LNCaP clone FGC (cell line): ENCODE results near the gene NPM3.

ENCODE experiments used
- DNase-seq: peaks from one replicate; pipeline ENCODE4 v3.0.0-alpha.2; 2011; ENCODE audit warnings: low read depth
- H3K4me3 ChIP-seq: 2 replicates; pipeline ENCODE4 v1.5.1; 2011; ENCODE audit warnings: mild to moderate bottlenecking, low read depth, low read length, control low read depth
- TF ChIP-seq, protein P1 (sequence below): IDR thresholded peaks from 2 replicates; pipeline ENCODE4 v1.5.1; 2012; ENCODE audit warnings: mild to moderate bottlenecking; ENCODE audit not compliant: control insufficient read depth, insufficient read depth; ENCODE audit errors: extremely low read depth

Gene NPM3

DNA sequence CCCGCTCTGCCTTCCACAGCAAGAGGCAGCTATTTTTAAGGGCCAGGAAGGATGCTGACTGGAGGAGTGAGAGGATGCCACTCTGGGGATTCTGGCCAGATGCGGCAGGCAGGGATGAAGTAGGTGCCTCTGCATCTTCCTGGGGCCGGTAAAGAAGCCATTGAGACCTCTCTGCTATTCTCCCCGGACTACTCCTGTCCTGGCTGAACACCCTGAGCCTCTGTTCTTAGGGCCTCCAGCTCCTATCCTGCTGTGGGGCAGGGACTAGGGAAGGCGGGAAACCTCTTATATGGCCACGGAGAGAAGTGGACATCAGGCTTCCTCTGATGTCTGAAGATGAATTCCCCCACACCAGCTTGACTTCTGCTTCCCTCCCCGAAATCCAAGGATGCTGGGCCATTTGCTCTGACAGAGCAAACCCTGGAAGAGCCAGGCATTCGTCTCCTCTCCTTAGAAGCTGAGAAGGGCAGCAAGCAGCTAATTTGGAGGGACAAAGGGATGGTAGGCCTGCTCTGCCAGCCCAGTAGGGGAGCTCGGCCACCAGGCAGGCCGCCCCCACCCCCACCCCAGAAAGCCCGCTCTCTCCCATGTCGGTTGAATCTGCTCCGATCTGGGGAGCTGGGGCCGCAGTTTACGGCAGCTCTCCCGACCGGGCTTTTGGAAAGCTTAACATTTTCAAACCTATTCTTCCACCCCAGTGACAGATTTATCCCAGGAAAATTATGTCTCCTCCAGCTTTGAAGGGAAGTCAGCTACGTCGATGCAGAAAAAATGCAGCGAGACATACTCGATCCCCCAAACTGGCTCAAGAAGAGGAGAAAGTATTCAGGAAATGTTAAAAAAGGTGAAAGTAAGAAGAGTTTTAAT lies 10.1 kb downstream of the NPM3 start:
- TF ChIP-seq, protein P1, sequence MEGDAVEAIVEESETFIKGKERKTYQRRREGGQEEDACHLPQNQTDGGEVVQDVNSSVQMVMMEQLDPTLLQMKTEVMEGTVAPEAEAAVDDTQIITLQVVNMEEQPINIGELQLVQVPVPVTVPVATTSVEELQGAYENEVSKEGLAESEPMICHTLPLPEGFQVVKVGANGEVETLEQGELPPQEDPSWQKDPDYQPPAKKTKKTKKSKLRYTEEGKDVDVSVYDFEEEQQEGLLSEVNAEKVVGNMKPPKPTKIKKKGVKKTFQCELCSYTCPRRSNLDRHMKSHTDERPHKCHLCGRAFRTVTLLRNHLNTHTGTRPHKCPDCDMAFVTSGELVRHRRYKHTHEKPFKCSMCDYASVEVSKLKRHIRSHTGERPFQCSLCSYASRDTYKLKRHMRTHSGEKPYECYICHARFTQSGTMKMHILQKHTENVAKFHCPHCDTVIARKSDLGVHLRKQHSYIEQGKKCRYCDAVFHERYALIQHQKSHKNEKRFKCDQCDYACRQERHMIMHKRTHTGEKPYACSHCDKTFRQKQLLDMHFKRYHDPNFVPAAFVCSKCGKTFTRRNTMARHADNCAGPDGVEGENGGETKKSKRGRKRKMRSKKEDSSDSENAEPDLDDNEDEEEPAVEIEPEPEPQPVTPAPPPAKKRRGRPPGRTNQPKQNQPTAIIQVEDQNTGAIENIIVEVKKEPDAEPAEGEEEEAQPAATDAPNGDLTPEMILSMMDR: no peak
- H3K4me3 ChIP-seq: no peak overlapping the region
- no peak for DNase-seq

DNA sequence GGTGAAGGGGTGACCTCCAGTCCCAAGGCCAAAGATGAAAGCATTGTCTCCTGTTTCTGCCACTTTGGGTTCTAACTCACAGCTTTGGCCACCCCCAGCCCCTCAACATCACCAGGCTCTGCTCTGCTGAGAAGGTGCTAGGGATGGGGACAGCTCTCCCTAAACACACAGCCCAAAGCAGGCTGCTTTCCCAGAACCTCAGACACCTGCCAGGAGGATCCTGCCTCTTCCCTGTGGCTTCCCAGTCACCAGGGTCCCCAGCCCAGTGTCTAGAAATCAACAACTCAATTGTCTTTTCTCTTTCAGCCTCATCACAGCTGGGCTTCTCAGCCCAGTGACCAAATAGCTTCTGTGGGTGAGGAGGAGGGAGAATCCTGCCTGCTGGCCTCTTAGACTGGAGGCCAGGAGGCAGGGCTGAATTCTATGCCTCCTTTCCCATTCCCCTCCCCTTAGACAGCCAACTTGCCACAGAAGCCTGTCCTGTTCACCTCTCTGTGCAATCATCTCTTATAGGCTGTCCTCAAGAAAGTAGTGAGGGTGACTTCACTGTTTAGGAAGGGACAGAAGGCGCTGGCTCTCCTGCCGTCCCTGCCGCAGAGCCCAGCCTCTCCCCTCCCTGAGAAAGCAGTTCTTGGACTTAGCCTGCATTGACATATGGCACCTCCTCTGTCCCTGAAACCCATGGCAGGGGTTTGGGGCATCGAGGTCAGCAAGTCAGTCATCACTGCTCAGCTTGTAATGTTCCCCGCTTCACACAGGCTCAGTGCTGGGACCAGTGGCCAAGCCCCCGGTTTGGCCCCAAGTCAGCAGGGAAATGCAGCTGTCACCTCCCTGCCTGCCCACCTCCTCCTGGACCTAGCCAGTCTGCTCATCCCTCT lies 11.0 kb downstream of the NPM3 start:
- TF ChIP-seq, protein P1: no peak
- H3K4me3 ChIP-seq: no peak overlapping the region
- DNase-seq: no peak

DNA sequence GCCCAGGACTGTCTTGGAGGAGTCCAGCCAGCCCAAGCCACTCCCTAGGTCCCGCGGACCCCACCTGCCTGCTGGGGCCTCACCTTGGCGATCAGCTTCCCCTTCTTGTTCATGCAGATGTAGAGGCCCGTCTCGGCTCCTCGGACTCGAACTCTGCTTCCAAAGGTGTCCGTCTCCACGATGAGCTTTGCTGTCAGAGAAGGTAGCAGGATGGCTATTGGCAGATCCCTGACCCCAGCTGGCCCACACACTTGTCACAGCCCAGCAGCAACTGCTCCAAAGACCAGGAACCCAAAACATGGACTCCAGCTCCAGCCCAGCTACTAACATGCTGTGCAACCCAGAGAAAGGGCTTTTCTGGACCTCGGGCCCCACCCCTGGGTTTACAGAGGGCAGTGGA lies 11.9 kb downstream of the NPM3 start:
- TF ChIP-seq, protein P1: no peak
- H3K4me3 ChIP-seq: no peak overlapping the region

DNA sequence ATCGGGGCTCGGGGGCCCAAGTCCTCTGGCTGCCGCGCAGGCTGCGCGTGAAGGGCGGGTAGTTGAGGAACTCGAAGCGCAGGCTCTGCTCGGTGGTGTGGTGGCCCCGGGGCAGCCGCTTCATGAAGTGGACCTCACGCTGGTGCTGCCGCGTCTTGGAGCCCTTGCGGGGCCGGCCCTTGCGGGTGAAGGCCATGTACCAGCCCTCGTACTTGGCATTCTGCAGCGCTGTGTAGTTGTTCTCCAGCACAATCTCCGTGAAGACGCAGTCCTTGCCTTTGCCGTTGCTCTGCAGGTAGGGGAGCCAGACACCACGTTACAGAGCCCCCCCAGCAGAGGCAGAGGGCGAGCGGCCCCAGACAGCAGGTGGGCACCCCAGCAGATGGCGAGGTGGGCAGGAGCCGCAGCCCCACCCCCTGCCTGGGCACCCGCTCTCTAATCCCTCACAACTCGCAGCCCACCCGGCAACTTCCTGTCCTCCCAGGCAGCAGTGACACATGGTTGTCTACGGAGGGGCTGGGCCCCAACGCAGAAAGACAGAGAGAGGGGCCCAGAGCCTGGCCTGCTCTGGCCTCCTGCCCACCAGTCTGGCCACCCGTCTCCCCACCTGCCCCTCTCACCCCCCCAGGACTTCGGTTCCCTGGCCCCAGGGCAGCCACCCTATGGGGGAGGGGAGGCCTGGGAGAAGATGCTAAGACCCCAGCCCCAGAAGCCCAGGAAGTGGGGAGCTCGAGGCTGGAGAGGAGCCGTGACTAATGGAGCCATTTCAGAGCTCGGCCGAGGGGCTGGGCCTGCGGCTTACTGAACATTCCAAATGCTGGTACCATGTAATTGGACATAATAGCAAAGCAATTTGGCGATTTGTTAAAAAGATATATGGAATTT lies 12.7 kb downstream of the NPM3 start:
- no peak overlapping the region for H3K4me3 ChIP-seq
- no peak for DNase-seq
- TF ChIP-seq, protein P1: no peak

More for the DNA sequence above, 11.9 kb downstream of the NPM3 start:
- no peak for DNase-seq

DNA sequence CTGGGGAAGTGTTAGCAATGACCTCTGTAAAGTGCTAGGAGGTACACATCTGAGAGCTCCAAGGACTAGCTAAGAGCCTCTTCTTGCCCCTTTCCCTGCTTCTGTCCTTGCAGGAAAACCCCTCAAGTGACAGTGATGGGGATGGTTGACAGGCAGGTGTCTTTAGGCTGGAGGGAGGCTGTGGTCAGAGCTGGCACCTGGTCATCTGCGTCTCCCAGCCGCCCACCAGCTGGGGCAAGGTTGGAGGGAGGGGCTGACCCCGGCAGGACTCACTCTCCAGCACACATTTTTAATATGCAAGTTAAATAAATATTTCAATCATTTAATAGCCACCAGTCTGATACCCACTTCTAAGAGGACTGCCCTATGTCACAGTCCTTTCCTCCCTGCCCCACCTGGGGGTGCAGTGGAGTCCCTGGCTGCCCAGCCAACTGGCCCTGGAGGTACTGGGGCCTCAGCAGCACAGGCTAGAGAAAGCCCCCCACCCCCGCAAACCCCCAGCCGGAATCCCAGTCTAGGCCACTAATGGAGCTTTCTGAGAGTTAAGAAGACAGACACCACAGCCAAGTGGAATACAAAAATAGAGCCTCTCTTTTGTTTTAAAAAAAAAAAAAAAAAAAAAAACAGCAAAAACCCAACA lies 13.6 kb downstream of the NPM3 start:
- no peak overlapping the region for H3K4me3 ChIP-seq
- no peak for DNase-seq
- TF ChIP-seq, protein P1: peak; percentile 23; the same call in 1 of the 2 replicates

DNA sequence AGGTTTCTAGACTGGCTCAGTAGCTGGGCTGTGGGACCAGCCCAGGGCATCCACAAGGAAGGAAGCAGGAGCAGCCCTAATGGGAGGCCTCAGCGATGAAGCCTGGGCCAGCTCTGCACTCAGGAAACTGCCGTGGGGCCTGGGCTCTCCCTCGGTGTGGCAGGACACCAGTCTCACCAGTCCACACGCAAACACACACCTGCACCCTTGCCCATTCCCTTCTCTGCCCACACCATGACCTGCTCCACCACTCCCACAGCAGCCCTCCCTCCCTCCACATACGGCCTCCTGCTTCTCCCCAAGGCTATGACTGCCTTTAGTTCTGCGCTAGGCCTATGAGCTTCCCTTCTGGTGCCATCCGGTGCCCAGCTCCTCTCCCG lies 14.5 kb downstream of the NPM3 start:
- H3K4me3 ChIP-seq: no peak overlapping the region
- no peak for DNase-seq
- TF ChIP-seq, protein P1: no peak
